HG02759 (cell line): Measurements from ENCODE around the gene DOCK9.

ENCODE experiments used
- ATAC-seq: cut with Tn5 transposase; IDR thresholded peaks from one replicate; pipeline ENCODE4 v1.9.1; 2021; ENCODE audit warnings: mild to moderate bottlenecking, moderate library complexity; ENCODE audit not compliant: unreplicated experiment

DOCK9 gene

DNA sequence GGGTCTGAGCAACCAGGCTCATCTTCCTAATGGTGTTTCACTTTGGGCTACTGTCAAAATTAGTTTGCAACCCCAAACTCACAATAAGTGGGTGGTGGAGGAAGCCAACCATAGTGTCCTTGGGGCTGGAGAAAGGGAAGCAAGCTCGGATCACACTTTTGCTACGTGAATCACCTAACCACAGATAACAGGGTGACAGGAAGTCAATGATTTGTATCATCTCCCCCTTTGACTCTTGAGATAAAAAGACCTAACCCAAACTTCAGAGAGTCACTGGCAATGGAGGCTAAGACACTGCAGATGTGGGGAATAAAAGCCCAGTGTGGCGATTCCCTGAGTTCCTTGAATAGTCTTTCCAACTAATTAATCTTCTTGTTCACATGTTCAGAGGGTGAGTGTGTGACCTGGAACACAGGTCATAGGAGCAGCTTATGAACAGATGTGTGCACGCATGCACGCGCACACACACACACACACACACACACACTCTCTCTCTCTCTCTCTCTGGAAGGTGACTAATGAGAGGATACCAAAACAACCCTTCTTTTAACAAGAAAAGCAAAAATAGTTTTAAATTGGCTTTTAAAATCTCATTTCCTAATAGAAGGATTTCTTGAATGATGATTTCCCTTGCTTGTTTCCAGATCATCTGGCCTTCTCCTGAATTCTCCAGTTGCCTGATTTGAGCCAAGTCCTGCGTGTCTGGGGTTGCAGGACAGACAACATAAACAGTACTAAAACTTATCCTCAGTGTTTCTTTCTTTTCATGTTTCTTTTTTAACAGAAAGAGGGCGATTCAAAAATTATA is 21.2 kb upstream of the DOCK9 start:
- no peak for ATAC-seq

DNA sequence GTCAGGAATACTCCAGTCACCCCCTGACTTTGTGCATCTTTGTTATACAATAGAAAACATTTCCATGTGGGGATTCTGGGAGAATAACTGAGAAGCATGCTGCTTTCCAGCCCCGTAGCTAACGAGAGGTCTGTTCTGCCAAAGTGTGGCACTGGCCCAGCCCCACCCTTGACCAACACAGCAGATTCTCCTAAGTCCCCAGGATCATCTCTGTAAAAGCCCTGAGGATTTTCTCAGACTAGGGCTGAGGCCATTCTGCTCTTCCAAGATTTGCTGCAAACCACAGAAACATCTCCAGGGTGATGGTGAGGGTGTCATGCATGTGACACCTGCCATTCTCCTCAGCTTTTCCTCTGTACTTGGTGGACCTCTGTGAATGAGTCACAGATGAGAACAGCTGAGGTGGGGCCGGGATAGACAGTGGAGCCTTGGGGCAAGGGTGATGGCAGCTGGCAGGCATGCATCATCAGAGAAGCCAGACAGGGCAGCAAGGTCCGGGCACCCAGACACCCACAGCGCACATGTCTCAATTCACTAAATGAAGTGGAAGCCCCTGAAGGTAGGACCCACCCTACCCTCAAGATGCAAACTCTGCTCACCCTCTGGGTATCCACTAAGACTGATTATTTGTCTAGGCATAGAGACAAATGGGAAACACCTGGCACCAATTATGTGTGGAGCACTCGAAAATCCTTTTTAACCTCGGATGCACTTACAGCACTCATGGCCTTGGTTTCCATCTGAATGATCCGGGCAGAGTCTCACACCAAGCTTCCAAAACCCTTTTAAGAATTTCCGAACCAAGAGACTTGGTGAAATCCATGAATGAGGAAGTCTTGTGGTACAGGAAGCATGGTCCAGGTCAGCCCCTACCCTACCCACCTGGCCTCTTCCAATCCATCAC is 20.1 kb upstream of the DOCK9 start:
- no peak for ATAC-seq

DNA sequence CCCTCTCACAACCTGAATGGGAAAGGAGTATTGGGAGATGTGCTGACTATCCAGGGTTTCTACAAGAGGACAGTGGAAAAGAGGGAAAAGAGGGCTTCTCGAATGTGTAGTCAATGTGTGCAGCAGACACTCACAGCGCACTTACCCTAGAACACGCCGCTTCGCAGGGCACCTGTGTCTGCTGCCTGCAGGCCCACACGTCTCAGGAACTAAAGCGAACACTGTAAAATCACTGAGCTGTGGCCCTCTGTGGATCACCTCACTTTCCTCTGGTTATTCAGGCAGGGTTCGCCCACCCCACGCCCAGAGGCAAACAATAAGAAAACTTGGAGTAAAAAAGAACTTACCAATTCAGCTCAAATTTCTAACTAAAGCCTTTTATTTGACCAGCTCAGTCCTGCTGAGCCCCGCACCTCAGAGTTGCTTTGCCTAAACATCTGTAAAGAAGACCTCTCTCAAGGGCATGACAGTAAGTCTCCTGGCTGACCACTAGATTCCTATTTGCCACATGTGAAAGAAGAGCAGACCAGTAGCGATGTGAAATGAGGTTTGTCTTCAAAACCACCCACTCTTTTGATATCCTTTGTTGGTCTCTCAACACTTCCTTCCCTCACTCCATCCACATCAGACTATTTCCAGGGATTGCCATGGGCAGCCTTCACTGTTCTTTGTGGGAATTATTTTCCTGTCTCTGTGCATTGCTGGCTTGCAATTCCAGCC is 19.3 kb upstream of the DOCK9 start:
- no peak for ATAC-seq

DNA sequence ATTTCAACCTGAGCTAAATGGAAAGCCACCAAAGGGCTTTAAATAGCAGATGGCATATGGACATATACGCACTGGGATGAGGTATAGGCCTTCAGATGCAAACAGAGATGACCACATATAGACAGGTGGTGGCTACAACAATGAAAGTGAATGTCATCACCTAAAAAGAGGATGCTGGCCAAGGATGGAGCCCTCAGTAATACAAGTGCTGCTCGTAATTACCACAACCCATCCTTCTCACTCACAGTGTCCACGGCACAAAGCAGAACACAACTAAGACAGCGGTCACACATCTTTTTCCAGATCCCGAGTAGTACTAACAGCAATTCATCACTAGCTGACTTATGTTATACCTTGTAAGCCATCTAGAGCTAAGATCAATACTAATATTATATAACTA is 18.2 kb upstream of the DOCK9 start:
- no peak for ATAC-seq

DNA sequence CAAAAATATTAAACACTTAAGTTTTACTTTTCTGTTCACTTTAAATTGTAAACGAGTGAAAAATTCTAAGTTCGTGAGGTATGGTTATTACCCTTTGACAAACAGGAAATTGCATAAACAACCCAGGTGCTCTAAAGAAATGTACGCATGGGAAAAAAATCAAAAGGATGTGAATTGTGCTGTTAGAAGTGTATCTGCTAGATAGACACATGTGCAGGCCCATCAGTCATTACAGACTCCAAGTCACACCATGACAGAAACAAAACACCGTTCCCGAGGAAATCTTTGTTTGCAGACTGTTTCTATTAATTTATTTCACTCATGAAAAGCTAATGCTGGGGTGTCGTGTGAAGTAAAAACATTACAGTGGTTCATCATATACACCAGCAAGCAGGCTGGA is 17.0 kb upstream of the DOCK9 start:
- ATAC-seq, result no peak

DNA sequence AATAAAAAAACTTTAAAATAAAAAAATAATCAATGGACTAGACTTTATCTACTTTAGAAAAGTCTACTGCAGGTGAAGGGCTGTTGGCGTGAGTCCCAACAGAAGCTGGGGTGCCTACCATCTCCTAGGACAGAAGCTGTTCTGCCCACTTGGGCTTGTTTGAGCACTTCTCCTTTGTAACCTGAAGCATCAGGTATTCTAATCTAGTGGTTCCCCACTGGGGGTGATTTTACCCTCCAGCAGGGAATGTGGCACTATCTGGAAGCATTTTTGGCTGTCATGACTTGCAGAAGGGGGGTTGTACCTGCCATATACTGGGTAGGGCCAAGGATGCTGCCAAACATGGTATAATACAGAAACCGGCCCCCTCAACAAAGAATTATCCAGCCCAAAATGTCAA is 16.2 kb upstream of the DOCK9 start:
- ATAC-seq, result no peak

DNA sequence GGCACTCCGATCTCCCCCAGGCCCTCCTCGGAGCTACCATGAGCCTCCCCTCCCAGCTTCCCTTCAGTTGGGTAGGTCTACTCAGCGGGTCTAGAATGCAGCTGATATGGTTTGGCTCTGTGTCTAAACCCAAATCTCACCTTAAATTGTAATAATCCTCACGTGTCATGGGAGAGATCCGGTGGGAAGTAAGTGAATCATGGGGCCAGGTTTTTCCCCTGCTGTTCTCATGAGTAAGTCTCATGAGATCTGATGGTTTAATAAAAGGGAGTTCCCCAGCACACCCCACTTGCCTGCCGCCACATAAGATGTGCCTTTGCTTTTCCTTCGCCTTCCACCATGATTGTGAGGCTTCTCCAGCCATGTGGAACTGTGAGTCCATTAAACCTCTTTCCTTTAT is 14.5 kb upstream of the DOCK9 start:
- no peak for ATAC-seq

DNA sequence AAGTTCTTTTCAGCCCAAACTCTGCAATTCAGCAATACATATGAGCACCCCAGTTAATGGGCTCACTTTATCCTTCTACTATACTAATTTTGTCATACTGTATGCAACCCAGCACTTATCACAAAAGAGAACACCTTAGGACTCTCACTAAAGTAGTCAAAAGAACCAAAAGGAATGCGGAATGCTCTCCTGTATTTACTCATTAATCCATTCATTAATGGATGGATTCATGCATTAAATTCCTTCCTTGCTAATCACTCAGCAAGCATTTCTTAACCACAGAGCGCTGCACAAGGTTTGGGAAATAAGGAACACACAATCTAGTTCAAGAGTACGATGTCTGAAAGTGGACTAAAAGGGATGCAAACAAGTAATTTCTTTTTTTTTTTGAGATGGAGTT is 12.8 kb upstream of the DOCK9 start:
- no peak for ATAC-seq

DNA sequence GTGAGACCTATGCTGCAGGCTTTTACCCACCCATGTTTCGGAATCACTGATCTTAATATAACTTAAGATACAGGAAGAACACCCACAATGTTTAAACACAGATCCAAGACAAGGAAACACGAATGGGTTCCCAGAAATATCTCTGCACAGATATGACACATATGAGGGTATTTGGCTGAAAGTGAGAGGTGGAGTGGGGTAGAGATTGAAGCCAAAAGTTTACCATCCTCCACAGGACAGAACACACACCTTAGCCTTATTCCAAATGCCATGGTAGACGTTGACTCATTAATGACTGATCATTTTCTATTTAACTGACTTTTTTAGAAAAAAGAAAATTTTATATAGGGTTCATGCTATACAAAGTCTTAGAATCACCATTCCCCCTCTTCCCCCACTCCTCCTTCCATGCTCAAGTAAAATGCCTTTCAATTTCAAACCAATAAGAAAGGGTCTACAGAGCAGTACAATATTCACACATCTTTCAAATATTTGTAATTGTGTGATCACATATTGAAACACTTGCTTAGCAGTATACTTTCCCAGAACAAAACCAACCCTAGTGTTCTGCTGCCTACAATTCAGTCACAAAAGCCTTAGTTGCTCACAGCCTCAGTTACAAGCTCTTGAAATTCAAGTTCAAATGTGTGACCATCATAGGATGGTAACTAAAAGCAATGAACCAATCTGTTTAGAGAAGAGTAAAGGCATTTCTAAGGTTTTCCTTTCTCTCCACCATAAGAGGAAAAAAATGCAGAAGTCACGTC is 11.8 kb upstream of the DOCK9 start:
- no peak for ATAC-seq

DNA sequence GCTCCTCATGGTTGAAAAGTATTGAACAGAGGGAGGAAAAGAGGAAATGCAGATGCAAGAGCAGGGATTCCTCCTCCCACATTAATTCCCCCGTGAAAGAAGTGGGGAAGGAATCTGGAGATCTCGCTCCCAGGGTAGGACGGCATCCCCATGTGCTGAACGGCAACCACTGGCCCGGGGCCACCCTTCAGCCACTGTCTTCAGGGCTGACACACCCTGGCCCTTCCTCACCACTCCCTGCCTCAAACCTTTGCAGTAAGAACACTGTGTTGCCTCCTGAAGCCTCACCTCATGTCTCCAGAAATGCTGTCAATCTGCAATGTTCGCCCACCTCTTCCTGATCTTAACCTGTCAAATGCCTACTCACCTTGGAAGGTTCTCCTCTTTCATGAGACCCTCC is 10.9 kb upstream of the DOCK9 start:
- no peak for ATAC-seq

DNA sequence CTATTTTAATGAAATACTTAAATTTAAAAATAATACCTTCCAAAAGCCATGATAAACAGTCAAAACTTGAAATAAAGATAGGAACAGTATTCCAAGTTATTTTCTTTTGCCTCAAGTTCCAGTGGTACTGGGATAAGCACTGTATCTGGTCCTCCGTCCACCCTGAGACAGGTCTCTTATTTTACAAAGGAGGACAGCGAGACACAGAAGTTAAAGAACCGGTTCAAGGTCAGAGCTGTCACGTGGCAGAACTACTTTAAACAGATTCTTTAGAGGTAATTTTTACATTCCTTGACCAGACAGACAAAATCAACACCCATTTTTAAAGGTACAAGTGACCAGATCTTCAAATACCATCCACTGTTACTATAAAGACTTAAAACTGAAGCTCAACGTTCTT is 10.4 kb upstream of the DOCK9 start:
- no peak for ATAC-seq

DNA sequence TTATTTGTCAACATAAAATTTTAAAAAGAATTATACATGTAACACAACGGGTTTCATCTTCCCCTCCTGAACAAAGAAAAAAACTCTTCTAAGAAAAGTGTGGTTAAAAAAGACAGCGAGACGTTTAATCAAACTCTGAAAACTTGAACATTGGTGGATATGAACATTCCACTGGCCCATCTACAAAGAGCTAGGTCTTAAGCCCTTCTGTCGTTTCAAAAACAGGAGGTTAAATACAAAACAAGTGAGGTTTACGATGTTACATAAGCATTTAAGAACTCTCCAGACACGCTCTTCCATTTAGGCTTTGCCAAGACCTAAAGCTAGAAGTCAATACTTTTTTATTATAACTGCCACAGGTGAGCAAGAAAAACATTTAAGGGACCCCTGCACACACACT is 9.4 kb upstream of the DOCK9 start:
- no peak for ATAC-seq

DNA sequence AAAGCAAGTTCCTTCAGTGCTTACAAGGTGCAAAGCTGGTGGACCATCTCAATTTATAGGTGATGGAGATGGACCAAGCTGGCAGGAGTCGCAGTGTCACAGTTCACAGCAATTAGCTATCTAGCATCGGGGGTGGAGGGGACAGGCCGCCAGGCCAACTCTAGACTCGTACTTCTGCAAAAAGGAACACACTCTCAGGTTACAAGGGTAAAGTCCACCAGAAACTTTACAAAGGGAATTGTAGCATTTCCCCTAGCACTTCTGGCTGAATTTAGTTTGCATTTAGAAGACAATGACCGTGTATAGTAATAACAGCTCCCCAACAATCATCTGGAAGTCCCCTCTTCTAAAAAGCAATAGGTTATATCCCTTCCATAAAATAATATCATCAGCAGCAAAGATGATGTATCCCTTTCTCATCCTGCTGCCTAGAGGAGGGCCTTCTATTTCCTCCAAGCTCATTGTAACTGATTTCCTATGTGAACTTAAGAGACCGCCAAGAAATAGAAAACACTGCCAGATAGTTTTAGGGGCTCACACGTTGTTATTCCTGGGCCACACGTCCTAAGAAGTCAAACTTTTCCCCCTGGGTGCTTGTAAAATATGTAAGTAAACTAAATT is 8.5 kb upstream of the DOCK9 start:
- no peak for ATAC-seq

DNA sequence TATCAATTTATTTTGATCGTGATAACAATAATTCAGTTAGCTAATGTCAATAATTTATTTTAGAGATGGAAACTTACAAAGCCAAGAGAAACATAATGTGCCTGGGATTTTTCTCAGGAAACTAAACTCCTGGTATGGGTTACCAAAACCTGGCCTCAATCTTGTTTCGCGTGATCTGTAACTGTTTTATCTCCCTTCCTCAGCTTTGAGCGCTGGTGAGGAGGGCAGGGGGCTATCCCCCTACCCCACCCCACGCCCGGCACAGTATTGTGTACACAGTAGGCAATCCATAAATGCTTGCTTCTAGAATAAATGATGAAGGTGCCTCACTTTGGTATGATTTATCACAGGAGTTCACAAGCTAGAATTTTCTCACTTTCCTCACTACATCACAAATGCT is 7.7 kb upstream of the DOCK9 start:
- ATAC-seq, result no peak

DNA sequence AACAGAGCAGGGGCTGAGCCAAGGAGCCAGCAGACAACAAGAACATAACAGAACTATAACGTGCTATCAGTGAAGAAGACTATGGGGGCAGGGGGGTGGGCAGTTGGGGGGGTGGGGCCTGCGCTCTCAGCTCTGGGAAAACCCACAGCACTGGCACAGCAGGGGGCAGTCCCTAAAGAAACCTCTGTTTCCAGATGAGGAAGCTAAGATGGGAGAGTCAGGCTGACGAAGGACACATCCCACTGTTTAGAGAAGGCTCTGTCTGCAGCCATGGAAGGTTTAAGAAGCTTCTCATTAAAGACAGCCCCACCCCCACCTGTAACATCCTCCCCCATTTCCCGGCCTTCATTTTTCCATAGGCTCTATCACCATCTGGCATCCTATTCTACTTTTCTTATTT is 7.1 kb upstream of the DOCK9 start:
- ATAC-seq, result no peak

DNA sequence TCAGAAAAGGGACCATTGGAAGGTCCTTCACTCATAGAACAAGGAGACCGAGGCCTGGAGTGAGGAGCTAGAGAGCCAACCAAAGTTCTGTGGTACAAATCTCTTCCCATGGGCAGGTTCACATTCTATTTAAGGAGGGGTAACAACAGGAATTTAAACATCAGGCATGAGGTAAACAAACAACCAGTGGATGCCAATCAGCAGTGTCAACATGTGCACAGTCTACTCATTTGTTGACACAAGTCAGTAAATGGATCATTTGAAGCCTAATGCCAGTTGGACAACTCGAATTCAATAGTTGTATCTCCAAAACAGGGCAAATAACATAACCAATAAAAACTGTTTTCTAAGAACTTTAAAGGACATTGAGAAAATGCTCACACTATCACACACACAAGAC is 6.3 kb upstream of the DOCK9 start:
- ATAC-seq, result no peak

DNA sequence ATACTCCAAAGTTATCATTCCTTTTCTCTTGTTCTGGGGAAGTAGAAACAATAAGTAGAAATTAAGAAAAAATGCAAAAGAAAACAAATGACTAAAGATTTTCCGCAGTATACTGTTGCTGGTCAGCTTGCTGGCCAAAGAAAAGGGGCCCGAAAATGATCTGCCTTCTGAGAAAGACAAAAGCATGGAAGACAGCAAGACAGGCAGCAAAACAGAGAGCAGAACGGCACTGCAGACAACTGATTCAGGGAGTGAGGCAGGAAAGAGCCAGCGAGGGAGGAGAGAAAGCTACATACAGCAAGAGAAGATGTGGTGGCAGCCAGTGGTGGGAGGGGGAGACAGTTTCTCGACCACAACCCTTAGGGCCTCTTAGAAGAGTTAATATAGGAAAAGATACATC is 5.3 kb upstream of the DOCK9 start:
- no peak for ATAC-seq

DNA sequence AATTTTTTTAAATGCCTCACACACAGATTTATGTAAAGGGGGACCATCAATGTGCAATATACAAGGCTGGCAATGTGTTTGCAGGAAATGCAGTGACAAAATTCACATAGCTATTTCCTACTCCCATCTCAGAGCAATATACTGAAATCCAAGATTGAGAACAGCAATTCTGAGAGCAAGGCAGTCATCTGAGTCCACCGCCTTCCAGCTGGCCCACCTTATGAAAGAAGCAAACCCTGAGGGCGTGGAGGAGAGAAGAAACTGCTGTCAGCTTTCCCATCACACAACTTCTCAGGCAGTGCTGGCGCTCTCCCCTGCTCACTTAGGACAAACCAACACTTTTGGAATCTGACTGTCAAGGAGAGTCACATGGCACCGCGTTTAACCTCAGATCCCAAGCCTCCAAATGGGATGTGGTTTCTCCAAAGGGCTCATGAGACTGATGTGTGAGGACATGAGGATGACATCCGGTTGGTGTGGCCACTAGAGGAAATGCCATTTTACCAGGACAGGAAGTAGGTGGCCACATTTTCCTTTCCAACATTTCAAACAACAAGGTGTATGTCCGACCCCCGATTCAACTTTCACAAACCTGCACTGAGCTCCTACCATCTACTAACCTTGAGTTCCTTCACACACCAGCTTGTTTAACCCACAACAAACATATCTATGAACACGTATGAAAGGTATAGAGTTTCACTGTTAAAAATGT is 3.7 kb upstream of the DOCK9 start:
- ATAC-seq, result no peak

DNA sequence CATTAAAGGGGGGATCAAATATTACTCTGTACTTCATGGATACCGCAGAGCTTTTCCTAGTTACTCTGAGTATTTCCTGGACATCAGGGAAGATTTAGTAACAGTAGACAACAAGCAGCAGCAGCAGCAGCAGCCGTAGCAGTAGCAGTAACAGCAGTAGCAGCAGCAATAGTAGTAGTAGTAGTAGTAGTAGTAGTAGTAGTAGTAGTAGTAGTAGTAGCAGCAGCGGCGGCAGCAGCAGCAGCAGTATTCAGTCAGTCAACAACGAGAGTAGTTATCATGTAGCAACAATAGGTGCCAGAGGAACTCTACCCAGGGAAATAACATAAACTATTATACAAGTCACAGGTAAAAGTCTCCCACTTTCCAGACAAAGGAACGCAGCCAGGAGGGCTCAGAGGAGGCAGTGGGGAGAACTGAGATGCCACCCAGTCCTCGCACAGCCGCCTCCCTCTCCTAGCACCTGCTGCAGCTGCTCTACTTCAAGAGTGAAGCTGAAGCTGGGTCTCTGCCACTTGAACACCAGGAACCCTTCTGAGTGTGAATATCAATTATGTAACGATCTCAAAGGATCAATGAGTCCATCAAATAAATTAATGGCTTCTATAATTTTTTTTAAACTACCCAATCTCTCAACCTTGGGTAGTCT is 1.3 kb upstream of the DOCK9 start:
- ATAC-seq, result no peak
